HG03045 (cell line): ENCODE measurements around the gene ETFA.

Experiments used
- ATAC-seq: cut with Tn5 transposase; IDR thresholded peaks from one replicate; pipeline ENCODE4 v1.9.1; 2021; ENCODE audit warnings: mild to moderate bottlenecking, moderate library complexity; ENCODE audit not compliant: unreplicated experiment

ETFA gene

DNA sequence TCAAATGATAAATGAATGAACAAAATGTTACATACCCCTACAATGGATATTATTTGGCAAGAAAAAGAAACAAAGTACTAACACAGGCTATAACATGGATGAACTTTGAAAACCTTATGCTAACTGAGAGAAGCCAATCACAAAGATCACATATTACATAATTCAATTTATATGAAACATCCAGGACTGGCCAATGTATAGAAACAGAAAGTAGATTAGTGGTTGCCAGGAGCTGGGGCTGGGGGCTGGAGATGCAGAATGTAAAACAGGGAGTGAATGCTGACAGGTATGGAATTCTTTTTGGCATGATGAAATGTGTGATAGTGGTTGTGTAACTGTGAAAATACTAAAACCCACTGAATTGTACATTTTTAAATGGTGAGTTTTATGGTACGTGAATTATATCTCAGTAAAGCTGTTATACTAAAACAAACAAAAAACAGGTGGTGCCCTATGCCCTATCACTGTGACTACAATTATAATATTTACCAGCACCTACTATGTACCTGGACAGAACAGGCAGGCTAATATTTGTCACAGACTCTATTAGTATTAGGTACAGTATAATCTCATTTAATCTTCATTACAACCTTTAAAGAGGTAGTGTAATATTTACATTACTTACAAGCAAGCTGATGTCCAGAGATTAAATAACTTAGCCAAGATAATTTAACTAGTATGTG is 90.0 kb downstream of the ETFA start:
- no peak for ATAC-seq

DNA sequence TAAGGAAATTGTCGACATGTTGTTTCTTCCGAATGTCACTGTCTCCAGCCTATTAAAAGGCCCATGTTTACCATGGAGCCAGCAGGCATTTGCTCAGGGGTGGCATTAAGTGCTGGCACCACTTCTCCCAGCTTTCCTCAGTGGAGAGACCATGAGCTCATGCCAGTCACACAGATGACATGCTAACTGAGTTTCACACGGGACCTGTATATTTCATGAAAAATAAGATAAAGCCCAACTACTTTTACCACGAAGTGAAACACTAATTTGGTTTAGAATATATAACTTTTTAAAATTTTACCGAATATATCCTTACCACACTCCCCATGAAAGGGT is 93.4 kb downstream of the ETFA start:
- no peak for ATAC-seq

DNA sequence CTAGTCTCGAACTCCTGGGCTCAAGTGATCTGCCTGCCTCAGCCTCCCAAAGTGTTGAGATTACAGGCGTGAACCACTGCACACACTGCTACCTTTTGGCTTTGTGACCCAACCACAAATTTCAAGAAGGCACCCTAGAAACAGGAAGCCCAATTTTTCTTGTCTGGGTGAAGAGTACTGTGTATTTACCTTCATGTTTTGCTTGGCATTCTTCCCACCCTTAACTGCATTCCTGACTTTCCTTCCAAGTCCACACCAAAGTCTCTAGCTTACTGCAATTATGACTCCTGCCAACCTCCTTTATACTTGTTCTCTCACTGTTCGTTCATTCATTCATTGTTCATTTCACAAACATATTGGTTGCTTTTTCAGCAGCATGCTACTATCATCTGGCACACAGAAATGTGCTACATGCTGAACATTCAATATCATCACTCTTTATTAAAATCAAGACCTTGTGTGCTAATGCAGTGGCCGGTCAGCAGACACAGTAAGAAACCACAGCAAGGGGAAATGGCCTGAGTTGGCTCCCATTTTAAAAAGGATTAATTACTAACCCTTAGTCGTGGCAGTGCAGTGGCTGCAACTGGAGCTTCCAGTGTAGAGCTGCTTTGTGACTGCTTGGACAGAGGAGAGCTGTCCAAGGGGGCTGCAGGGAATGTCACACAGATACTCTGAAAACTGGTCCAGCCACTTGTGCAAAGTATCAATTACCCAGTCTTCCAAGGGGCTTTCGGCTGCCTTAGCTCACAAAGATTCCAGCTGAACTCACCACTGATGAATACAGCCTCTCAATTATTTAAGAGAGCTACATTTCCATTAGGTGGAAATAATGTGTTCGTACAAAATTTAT is 94.0 kb downstream of the ETFA start:
- no peak for ATAC-seq

DNA sequence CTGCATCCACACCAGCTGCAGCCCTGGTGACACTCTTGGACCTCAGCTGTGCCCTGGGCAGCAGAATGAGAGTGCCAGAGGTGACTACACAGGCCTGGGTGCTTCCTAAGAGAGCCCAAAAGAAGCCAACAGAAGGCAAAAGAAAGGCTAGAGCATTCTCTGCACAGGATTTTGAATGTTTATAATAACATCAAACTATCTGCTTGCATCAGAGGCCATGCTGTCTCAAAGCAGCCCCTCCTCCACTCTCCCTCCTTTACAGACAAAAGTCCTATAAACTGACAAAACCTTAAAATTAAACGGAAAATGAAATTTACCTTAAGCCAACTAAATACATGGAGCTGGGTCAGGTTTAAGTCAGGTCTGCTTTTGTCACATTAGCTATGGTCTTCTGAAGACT is 95.6 kb downstream of the ETFA start:
- ATAC-seq: no peak

DNA sequence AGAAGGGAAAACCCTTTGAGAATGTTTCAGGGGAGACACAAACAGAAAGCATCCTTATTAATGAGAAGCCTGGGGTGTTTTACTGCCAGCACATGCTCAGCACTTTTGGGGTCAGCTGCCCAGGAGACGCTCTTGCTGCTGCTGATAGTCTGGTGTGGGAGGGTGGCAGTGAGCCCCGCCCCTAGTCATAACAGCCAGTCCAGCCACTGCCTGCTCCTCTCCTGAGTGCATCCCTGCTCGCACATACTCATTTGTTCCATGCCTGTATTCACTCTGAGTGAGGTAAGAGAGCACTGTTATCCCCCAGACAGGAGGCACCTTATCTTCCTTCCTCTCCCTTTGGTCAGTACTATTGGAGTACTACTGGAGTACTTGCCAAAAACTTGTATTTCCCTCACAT is 101.3 kb downstream of the ETFA start:
- no peak for ATAC-seq

DNA sequence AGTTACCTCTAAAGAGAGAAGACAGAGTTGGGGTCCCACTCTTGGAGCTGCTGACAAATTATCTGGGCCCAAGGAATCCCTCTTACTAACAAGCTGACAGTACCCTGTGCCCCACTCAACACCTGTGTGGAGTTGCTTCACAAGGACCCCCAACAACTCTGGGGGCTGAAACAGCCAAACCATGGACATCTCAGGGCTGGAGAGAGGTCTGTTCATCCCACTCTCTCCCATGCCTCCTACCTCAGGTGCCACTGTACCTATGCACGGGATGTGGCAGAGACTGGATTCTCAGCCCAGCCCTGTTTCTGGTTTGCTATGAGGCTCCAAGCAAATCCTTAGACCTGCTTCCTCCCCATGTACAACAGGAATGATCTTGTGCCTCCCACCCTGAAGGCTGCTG is 101.7 kb downstream of the ETFA start:
- ATAC-seq: no peak

DNA sequence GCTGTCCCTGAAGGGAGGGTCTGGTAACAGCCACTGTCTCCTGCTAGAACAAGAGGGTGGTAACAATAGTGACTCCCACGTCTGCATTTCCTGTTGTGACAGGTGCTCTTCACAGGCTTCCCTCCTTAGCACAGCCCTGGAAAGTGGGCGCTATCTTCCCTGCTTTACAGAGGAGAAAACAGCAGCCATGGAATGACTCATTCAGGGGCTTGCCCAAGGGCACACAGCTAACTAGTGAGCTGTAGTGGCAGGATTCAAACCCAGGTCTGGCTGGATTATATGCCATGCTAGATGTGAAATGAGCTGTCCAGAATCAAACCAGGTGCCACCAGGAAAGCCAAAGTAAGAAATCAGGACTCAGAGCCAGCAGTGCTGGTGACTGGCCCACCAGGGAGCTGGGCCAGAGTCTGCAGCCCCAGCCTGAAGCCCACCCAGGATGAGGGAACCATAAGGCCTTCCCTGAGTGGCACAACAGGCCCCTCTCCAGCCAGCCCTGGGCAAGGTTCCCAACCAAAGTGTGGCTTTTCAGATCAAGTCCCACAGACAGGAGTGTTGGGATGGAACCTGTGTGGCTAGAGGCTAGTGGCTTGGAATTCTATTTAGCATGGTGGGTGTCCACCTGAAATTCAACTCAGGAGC is 102.4 kb downstream of the ETFA start:
- ATAC-seq: no peak

DNA sequence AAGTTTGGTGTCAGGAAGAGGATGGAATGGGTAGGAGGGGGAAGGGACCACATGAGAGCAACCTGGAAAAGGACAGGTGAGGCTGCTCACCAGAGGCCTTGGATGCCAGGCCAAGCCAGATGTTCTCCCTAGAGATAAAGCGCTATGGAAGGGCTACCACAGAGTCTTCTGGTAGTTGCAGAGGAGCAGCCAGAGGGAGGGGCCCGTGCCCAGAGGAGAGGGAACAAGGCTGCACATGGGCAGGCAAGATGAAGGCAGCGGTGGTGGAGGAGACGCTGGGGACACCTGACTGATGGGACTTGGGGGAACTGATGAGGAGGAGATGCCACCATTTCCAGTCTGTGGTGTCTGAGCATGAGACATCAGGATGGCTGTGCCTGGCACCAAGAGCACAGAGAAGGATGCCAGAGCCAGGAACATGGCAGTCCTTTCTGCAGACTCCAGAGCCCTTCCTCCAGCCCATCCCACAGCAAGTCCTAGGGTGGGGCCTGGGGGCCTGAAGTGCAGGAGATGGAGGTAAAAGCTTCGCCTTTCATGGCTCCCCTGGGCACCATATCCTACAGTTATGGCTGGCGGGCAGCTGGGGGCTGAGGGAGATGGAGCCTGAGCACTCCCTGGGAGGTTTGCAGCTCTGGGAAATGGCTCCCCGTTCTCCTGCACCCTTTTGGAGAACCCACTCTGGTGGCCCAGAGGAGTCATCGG is 103.0 kb downstream of the ETFA start:
- ATAC-seq: no peak

DNA sequence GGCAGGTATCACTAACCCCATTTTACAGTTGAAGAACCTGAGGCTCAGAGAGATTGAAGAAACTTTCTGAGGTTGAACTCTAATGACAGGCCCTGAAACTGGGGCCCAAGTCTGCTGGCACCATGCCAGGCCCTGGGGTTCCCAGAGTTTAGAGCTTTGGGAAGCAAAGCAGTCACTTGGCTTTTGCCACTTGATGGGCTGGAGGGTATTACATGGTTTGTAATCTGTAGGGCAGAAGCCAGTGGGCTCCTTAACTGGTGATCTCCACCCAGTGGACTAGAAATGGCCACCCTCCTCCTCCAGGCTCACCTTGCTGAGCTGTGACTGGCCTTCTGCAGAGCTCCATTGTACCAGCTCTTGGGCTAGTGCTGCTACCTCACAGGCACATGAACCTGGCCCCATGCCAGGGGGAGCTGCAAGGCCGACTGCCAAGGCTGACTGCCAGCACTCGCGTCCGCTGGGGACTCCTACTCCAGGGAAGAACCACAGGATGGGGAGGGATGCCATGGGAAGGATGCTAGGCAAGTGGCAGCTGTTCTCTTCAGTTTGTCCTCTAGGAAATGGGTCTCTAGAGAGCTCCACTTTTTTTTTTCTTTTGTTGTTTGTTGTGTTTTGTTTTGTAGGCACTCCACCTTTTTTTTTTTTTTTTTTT is 104.8 kb downstream of the ETFA start:
- ATAC-seq: no peak

DNA sequence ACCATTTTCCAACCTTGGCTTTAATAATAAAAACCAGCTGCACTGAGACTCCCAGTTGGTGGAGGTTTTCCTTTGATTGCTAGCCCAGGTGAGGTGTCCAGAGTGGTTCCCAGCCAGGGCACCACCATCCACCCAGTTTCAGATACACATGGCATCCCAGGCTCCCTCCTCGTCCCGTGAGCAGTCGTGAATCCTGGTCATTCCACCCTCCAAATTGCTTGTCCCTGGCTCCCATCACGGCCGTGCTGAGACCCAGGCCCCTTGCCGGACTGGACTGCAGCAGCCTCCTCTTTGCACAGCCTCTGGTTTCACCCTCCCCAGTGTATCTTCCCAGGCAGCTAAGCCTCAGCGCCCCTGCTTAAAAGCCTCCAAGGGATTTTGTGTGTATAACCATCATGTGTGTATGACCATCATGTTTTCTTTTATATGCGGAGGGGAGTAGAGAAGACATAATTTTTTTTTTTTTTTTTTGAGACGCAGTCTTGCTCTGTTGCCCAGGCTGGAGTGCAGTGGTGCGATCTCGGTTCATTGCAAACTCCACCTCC is 106.3 kb downstream of the ETFA start:
- ATAC-seq: no peak

DNA sequence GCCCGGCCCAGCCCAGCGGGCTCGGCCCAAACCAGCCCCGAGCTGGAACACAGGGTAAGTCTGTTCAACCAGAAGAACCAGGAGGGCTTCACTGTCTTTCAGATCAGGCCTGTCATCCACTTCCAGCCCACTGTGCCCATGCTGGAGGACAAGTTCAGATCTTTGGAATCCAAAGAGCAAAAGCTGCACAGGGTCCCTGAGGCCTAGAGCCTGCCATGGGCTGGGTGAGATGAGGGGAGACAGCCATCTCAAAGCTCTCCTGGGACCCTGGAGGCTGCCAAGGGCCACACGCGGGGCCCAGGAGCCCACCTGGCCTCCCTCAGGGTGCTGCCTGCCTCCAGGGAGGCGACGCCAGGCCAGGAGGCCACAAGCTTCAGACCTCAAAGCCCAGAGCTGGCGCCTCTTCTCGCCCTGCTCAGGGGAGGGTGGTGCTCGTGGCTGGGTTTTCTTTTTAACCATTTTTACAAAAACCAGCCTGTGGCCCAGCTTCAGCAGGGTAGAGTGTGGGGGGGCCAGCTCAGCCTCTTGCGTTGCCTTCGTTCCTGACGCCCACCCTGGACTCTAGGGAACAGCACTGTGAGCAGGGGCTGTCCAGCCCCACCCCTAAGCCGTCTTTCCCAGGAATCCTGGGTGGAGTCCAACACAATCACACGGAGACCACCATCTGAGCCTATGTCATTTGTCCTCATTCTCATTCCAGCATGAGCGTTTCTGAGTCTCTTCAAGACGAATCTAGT is 107.0 kb downstream of the ETFA start:
- no peak for ATAC-seq

DNA sequence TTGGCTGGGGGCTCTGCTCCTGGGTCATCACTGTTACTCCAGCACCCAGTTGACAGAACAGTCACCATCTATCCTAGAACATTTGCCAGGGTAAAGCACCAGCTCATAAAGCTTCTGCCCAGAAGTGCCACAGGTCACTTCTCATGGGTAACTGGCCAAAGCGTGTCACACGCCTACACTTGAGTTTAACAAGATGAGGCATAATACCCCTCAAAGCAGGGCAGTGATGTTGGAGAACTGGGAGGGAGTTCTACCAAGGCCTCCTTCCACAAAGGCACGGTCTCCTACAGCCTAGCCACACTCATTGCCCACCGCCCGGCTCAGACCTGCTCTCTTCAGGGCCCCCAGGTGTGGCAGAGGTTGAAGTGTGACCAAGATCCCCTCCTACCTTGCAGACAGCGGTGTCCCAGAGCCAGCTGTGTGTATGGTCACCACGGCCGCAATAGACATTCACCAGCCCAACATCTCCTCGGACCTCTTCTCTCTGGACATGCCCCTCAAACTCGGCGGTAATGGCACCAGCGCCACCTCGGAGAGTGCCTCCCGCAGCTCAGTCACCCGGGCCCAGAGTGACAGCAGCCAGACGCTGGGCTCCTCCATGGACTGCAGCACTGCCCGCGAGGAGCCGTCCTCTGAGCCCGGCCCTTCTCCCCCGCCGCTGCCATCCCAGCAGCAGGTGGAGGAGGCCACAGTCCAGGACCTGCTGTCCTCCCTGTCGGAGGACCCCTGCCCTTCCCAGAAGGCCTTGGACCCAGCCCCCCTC is 107.7 kb downstream of the ETFA start:
- no peak for ATAC-seq

DNA sequence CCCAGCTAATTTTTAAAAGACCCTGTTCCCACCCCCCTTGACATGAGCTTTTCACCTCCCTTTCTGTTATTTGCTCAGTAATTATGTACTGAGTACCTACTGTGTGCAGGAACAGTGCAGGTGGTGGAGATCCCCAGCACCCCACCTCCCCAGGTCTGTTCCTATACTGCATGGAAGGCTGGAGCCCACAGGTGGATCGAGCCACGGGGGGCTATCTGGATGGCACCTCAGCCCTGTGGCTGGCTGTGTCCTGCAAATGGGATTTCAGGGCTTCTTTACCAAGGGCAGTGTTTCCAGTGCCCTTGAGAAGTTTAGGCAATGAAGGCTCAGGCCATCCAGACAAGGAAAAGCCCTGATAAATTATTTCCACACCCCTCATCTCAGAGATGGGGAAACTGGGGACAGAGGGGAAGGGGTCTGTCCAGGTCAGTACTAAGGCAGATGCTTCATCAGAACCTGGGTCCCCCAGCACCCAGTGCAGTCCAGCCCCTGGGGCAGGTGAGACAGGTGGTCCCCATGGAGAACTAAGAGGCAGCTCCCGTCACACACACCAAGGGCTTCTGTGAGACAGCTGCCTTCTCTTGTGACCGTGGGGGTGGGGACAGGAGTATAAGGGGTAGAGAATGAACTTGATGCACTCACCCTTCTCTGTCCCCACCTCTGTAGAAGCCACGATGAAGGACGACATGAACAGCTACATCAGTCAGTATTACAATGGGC is 109.6 kb downstream of the ETFA start:
- ATAC-seq: no peak

DNA sequence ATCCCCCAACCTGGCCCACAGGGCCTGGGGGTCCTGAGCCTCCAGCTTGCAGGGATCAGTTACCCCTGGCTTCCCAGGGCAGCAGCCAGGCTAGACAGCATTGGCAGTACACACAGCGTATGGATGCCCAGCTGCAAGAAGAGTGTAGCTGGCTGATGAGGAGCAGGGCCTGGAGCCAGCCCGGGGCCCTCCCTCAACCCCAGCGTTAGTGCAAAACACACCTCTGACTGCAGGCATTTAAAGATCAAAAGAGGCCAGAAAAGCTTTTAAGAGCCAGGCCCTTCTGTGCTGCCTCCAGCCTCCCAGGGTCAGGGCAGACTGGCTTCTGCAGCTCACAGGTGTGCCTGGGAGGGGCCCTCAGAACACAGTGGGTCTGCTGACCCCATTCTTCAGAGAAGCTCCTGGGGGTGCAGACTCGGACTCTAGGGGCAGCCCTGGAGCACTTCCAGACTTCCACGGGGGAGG is 110.6 kb downstream of the ETFA start:
- no peak for ATAC-seq

DNA sequence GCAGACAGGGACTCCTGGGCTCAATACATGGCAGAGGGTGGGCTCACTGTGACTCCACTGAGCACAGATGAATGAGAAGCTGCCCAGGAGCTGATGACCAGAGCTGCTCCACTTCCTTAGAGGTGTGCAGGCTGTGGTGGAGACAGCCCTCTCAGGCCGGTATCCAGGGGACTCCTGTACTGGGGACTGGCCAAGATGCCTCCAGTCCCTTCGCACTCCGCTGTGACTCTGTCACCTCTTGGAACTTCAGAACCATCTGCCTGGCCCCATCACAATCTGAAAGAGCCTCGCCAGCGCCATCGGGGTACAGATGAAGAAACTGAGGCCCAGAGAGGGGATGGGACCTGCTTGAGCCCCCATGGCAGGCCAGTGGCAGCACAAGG is 111.2 kb downstream of the ETFA start:
- no peak for ATAC-seq

DNA sequence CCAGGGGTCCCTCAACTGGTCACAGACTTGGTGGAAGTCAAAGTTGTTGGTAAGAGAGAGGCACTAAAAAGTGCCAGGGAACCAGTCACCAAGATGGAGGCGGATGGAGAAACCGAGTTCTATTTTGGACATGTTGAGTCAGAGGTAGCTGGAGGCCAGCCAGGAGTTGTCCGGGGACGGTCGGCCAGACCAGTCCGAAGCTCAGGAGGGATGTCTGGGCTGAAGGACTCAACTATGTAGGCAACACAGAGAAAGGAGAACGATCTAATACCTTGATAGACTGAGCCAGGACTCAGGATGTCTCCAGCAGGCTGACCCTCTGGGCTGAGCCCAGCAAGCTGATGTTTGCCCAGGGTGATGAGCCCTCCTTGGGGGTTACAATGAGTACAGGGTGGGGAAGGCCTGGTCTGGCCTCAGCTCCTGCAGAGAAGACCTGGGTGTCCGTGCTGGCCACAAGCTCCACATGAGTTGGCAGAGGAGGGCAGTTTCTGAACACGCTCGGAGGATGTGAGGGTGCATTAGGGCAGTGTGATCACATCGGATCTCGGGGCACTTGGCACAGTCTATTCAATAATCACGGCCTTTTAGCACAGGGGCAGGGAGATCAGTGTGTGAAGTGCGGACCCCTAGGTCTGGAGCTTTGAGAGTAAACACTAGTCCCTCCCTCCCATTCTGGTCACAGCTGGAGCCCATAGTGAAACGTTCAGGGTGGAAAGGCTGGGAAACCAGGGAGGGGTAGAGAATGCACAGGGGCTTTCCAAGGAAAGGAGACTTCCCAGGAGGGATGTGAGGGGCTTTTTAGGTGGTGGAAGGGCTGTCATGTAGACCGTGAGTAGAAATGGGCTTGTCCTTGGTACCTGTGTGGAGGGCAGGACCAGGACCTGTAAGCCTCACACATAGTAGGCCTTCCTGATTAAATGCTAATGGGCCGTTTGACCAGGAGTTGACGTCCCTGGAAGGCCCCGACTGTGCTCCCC is 111.9 kb downstream of the ETFA start:
- no peak for ATAC-seq

DNA sequence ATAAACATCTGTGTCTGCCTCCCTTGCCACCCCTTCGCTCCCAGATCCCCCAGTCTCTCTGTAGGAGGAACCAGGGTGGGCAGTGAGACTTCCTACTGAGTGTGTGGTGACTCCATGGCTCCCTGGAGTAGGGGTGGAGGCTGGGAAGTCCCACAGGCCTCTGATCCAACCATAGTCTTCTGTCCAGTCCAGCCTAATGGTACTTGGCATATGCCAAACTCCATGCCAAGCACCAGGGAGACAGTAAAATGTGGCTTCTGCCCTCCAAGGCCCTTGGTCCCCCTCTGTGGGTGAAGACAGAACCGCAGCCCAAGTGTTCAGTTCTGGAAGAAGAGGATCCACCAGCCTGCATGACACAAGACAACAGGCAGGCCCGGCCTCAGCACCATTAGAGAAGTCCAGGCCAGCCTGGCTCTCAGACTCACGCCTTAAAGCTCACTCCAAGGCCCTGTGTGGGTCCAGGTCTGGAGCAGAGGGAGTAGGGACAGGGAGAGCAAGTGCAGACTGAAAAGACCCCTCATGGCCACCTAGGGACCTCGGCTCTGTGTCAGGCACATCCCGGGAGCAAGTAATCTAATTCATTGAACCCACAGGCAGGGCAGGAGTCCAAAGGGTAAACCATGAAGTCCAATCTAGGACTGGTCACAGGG is 112.7 kb downstream of the ETFA start:
- ATAC-seq: no peak
